Calu3 (cell line): Measurements from ENCODE around the gene CADM1. TPM values are rescaled to one million over a fixed set of nuclear protein-coding genes. Genes with fewer than 3 reads are reported as not detected.

ENCODE experiments used
- BruUV-seq: library from RNA; stranded (reverse); fragments of 400-500 nt; replicated peaks from 2 replicates; lab custom pipeline; 2021; lab: Mats Ljungman, UMichigan
- CTCF ChIA-PET: fragments of 300-600 bp; sonication (Branson Sonifier 250); formaldehyde crosslinking; loops from one replicate; lab custom pipeline; 2022; ENCODE audit warnings: antibody characterized with exemption; lab: Charles Lee
- DNase-seq: peaks from one replicate; pipeline ENCODE4 v3.0.0; 2022
- H3K27ac Mint-ChIP-seq: one replicate; pipeline ENCODE4 v1.8.0; 2022; ENCODE audit warnings: mixed read lengths; ENCODE audit not compliant: unreplicated experiment
- H3K27me3 Mint-ChIP-seq: one replicate; pipeline ENCODE4 v1.8.0; 2022; ENCODE audit warnings: mixed read lengths; ENCODE audit not compliant: unreplicated experiment
- H3K36me3 Mint-ChIP-seq: one replicate; pipeline ENCODE4 v1.8.0; 2022; ENCODE audit warnings: mild to moderate bottlenecking, moderate library complexity, mixed read lengths; ENCODE audit not compliant: insufficient read depth, unreplicated experiment
- H3K4me1 Mint-ChIP-seq: one replicate; pipeline ENCODE4 v1.8.0; 2022; ENCODE audit warnings: mild to moderate bottlenecking, low read depth, mixed read lengths; ENCODE audit not compliant: unreplicated experiment
- H3K4me3 Mint-ChIP-seq: one replicate; pipeline ENCODE4 v1.8.0; 2022; ENCODE audit warnings: mild to moderate bottlenecking, low read depth, moderate library complexity, mixed read lengths; ENCODE audit not compliant: unreplicated experiment
- H3K9me3 Mint-ChIP-seq: one replicate; pipeline ENCODE4 v1.8.0; 2022; ENCODE audit warnings: low read depth, mixed read lengths; ENCODE audit not compliant: unreplicated experiment
- CTCF ChIP-seq: fragments of 200-600 bp; IDR thresholded peaks from one replicate; pipeline ENCODE4 v1.8.0; 2022; ENCODE audit warnings: antibody characterized with exemption; ENCODE audit not compliant: unreplicated experiment
- intact Hi-C: fragments of 100-400 bp; cut with micrococcal nuclease; formaldehyde crosslinking; loops from one replicate; pipeline ENCODE4 v1.10.0; 2022; ENCODE audit not compliant: unreplicated experiment
- total RNA-seq: library from RNA; stranded (reverse); gene quantifications from 2 replicates; pipeline ENCODE4 v1.2.3, GENCODE V29; 2022

CADM1 gene
- total RNA-seq, 1 experiment from 2014 or later = 0.68 TPM

GRCh38 chr11:115217726-115218311 lies 286.4 kb downstream of the CADM1 start:
- CTCF ChIA-PET = no interaction called here
- no peak for TF ChIP-seq CTCF
- H3K9me3 Mint-ChIP-seq = no peaks in the 10 kb centered on the region
- H3K4me1 Mint-ChIP-seq = no peaks in the 10 kb centered on the region
- H3K4me3 Mint-ChIP-seq = no peak overlapping the region
- H3K27me3 Mint-ChIP-seq = no peaks in the 10 kb centered on the region
- intact Hi-C loops = no loop called here
- BruUV-seq = no TSS peak
- no peak for DNase-seq
- H3K36me3 Mint-ChIP-seq = no peaks in the 10 kb centered on the region
- no peak overlapping the region for H3K27ac Mint-ChIP-seq

GRCh38 chr11:115215694-115216617 lies 288.3 kb downstream of the CADM1 start:
- H3K36me3 Mint-ChIP-seq = no peaks in the 10 kb centered on the region
- CTCF ChIA-PET = no interaction called here
- intact Hi-C loops = no loop called here
- BruUV-seq = no TSS peak
- H3K27me3 Mint-ChIP-seq = no peaks in the 10 kb centered on the region
- H3K4me3 Mint-ChIP-seq = no peak overlapping the region
- H3K9me3 Mint-ChIP-seq = no peaks in the 10 kb centered on the region
- no peak for DNase-seq
- H3K4me1 Mint-ChIP-seq = no peaks in the 10 kb centered on the region
- TF ChIP-seq CTCF = no peak
- H3K27ac Mint-ChIP-seq = no peak overlapping the region

DNA sequence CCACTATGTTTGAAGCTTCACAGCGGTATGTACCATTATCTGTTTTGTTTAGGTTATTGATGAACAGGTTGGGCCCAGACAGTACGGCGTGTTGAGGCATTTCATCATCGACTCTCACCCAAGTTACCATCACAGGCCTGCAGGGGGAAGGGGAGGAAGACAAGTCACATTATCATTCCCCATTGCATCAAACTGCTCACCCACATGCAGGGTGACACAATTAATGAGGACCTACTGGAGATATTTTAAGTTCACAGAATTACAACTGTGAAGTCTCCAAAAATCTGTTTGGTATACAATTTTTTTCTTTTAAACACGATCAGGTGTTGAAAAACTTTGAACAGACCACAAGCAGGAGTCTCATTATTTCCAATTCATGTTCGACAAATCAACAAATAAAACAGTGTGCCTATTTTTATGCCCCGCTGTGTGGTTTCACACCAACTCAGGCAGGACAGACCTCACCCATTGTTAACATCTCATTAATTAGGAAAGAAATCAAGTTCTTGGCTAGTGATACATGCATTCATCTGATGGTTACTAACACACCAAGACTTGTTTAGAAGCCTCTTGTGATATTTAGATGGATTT lies 289.5 kb downstream of the CADM1 start:
- TF ChIP-seq CTCF = no peak
- Mint-ChIP-seq H3K4me1 (no peaks in the 10 kb centered on the region), H3K27me3 (no peaks in the 10 kb centered on the region), H3K4me3 (no peak overlapping the region), H3K36me3 (no peaks in the 10 kb centered on the region), H3K9me3 (no peaks in the 10 kb centered on the region), H3K27ac (no peak overlapping the region)
- BruUV-seq = no TSS peak
- no peak for DNase-seq
- intact Hi-C loops = no loop called here
- CTCF ChIA-PET = no interaction called here

- Mint-ChIP-seq H3K4me1 (no peaks in the 10 kb centered on the region), H3K27ac (no peak overlapping the region), H3K27me3 (no peaks in the 10 kb centered on the region), H3K4me3 (no peak overlapping the region), H3K36me3 (no peaks in the 10 kb centered on the region), H3K9me3 (no peaks in the 10 kb centered on the region)
- DNase-seq = no peak
- intact Hi-C loops = no loop called here
- CTCF ChIA-PET = no interaction called here
- BruUV-seq = no TSS peak
- TF ChIP-seq CTCF = no peak
Measured at GRCh38 chr11:115213007-115213406, 291.2 kb downstream of the CADM1 start.
